OCI-LY3 (cell line): Measurements from ENCODE around the gene ADAMTS14.

Experiments used
- H2AFZ ChIP-seq: fragments of 200-600, 300-600 bp; shearing (Covaris generic); 2 replicates; pipeline ENCODE4 v1.6.0; 2014; ENCODE audit warnings: antibody characterized with exemption, low read depth, low read length
- H3K27ac ChIP-seq: fragments of 200-600, 300-600 bp; sonication (generic); 2 replicates; pipeline ENCODE4 v1.5.1; 2014; ENCODE audit warnings: mild to moderate bottlenecking, low read length, moderate library complexity, mixed read lengths
- H3K27me3 ChIP-seq: fragments of 200-600, 300-600 bp; sonication (generic); 2 replicates; pipeline ENCODE4 v1.6.1; 2014; ENCODE audit warnings: low read depth, low read length, mixed read lengths
- H3K36me3 ChIP-seq: fragments of 200-600, 300-600 bp; sonication (generic); replicated peaks from 2 replicates; pipeline ENCODE3; 2014; ENCODE audit warnings: low read depth, low read length, mixed read lengths
- H3K4me1 ChIP-seq: fragments of 300-600, 200-600 bp; sonication (generic); 2 replicates; pipeline ENCODE4 v1.6.1; 2014; ENCODE audit warnings: low read length, mixed read lengths
- H3K4me2 ChIP-seq: fragments of 200-600, 300-600 bp; sonication (generic); 2 replicates; pipeline ENCODE4 v1.6.1; 2014; ENCODE audit warnings: low read length, mixed read lengths
- H3K4me3 ChIP-seq: fragments of 300-600, 200-600 bp; sonication (generic); 2 replicates; pipeline ENCODE4 v1.5.1; 2014; ENCODE audit warnings: antibody characterized with exemption, mild to moderate bottlenecking, low read length, moderate library complexity
- H3K79me2 ChIP-seq: fragments of 300-600, 200-600 bp; shearing (Covaris generic); 2 replicates; pipeline ENCODE4 v1.6.1; 2014; ENCODE audit warnings: mild to moderate bottlenecking, low read length, mixed read lengths
- H3K9ac ChIP-seq: fragments of 300-600, 200-600 bp; shearing (Covaris generic); 2 replicates; pipeline ENCODE4 v1.6.0; 2014; ENCODE audit warnings: mild to moderate bottlenecking, low read length, moderate library complexity
- H3K9me3 ChIP-seq: fragments of 200-600, 300-600 bp; shearing (Covaris generic); 2 replicates; pipeline ENCODE4 v1.6.1; 2014; ENCODE audit warnings: low read length, mixed read lengths; ENCODE audit not compliant: insufficient read depth
- H4K20me1 ChIP-seq: fragments of 200-600, 300-600 bp; sonication (generic); 2 replicates; pipeline ENCODE4 v1.6.1; 2016; ENCODE audit warnings: low read length, mixed read lengths; ENCODE audit not compliant: insufficient read depth
- EZH2phosphoT487 ChIP-seq: fragments of 200-600 bp; shearing (Covaris generic); IDR thresholded peaks from 2 replicates; pipeline ENCODE4 v1.6.1; 2018; ENCODE audit warnings: antibody characterized with exemption, mixed run types, low read depth
- TF ChIP-seq, protein P1 (sequence below): fragments of 200-600, 300-600 bp; sonication (generic); IDR thresholded peaks from 2 replicates; pipeline ENCODE4 v1.5.1; 2014; ENCODE audit warnings: antibody characterized with exemption, low read length, low read depth

ADAMTS14 gene

DNA sequence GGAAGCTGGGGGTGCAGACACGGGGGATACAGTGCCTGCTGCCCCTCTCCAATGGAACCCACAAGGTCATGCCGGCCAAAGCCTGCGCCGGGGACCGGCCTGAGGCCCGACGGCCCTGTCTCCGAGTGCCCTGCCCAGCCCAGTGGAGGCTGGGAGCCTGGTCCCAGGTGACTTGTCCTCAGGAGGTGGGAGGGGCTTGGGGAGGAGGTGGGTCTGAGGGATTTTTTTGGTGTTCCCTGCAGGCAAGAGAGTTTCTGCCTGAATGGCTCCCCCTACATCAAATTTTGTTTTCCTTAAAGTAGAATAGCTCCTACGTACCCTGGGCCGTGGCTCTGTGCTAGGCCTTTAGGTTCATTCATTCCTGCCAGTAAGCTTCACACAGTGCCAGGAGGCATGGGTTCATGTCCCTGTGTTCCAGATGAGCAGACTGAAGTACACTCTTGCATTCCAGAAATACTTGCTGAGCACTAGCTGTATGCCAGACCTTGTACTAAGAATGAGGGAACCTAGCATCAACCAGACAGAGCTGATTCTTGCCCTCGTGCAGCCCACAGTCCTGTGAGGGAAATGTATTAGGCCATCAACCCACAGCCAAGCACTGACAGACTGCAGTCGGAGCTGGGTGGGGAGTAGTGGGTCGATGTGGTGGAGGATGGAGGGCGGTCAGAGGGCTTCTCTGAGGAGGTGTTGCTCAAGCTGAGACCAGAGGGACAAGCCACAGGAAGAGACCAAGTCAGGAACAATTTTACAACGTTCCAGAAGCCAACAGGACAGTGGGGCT is 81.7 kb downstream of the ADAMTS14 start:
- H3K9me3 ChIP-seq: no peaks in the 10 kb centered on the region
- H3K36me3 ChIP-seq: no peaks in the 10 kb centered on the region
- no peaks in the 10 kb centered on the region for H4K20me1 ChIP-seq
- H3K4me3 ChIP-seq: no peak overlapping the region
- TF ChIP-seq, protein P1, sequence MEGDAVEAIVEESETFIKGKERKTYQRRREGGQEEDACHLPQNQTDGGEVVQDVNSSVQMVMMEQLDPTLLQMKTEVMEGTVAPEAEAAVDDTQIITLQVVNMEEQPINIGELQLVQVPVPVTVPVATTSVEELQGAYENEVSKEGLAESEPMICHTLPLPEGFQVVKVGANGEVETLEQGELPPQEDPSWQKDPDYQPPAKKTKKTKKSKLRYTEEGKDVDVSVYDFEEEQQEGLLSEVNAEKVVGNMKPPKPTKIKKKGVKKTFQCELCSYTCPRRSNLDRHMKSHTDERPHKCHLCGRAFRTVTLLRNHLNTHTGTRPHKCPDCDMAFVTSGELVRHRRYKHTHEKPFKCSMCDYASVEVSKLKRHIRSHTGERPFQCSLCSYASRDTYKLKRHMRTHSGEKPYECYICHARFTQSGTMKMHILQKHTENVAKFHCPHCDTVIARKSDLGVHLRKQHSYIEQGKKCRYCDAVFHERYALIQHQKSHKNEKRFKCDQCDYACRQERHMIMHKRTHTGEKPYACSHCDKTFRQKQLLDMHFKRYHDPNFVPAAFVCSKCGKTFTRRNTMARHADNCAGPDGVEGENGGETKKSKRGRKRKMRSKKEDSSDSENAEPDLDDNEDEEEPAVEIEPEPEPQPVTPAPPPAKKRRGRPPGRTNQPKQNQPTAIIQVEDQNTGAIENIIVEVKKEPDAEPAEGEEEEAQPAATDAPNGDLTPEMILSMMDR: no peak
- no peak for TF ChIP-seq EZH2phosphoT487
- H3K4me2 ChIP-seq: no peak overlapping the region
- H3K4me1 ChIP-seq: no peaks in the 10 kb centered on the region
- no peaks in the 10 kb centered on the region for H3K27me3 ChIP-seq
- no peaks in the 10 kb centered on the region for H3K79me2 ChIP-seq
- H2AFZ ChIP-seq: no peak overlapping the region
- no peak overlapping the region for H3K9ac ChIP-seq
- H3K27ac ChIP-seq: no peak overlapping the region

DNA sequence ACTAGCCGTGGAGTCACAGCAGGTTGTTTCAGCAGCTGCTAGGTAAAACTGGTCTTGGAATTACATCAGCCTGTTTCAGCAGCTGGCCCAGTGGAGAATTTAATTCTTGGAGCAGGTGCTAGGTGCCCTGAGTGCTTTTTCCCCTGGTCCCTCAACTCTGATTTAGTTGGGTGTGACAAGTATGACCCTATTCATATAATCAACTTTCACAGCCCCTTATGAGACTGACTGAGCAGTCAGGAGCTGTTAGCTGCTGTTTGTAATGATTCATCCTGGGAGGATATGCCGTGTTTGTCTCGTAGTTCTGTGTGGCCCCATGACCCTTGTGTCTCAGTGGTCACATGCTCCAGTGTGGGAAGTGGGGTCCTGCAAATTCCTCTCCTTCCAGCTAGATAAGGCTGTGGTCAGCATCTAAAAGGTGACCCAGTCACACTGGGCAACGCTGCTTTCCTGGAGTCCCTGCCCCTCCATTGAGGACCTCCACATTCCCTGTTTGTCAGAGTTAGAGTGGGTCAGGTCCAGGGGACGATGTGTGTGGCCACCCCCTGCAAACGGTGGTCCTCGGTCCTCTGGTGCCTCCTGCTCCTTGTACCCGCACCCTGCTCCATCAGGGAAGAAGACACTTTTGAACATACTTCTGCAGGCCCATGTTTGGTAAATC is 84.5 kb downstream of the ADAMTS14 start:
- no peak for TF ChIP-seq EZH2phosphoT487
- TF ChIP-seq, protein P1: no peak
- peaks cover 12% of the 10 kb centered on the region for H3K4me1 ChIP-seq
- H2AFZ ChIP-seq: no peak overlapping the region
- H3K27ac ChIP-seq: no peak overlapping the region
- no peak overlapping the region for H3K4me2 ChIP-seq
- H3K36me3 ChIP-seq: no peaks in the 10 kb centered on the region
- H3K27me3 ChIP-seq: no peaks in the 10 kb centered on the region
- no peaks in the 10 kb centered on the region for H3K9me3 ChIP-seq
- H3K9ac ChIP-seq: no peak overlapping the region
- H3K79me2 ChIP-seq: no peaks in the 10 kb centered on the region
- no peak overlapping the region for H3K4me3 ChIP-seq
- no peaks in the 10 kb centered on the region for H4K20me1 ChIP-seq

DNA sequence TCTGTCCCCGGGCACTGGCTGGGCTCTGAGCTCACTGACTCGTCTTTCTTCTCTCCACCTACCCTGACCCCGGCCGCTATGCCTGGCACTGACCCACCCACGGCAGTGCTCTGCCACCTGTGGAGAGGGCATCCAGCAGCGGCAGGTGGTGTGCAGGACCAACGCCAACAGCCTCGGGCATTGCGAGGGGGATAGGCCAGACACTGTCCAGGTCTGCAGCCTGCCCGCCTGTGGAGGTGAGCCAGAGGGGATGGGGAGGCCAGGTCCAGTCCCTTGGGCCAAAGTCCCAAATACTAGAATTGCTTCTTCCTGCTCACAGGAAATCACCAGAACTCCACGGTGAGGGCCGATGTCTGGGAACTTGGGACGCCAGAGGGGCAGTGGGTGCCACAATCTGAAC is 85.5 kb downstream of the ADAMTS14 start:
- no peak for TF ChIP-seq EZH2phosphoT487
- TF ChIP-seq, protein P1: no peak
- no peak overlapping the region for H2AFZ ChIP-seq

DNA sequence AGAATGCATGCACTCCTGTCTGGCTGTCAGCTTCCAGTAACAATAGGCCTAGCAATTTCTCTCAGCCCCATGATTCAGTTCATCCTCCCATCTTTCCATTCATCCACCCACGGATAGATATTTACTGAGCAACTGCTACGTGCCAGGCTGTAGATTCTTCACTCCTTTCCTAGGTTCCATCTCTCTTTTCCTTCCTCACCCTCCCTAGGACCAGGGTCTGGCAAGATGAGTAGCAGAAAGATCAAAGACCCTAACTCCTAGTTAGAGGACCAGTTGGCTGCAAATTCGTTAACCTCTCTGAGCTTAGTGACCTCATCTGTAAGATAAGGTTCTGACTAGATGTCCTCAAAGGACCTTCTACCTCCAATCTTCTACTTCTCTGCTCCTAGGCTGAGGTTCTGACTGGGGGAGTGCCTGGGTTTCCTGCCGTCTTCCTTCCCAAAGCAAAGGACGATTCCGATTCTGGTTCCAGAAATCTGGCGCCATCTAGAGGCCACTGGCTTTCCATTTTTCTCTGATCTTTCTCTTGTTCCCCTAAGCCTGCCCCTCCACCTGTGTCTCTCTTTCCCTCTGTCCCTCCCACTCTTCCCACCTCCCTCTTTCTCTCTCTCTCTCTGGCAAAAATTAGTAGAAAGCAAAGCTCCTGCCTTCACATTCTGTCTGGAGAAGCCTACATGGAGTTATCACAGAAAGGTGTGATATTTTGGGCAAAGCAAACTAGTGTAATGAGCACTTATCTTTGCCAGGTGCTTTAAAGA is 86.6 kb downstream of the ADAMTS14 start:
- Histone ChIP-seq H3K27me3 (no peaks in the 10 kb centered on the region), H3K9me3 (no peaks in the 10 kb centered on the region), H3K27ac (no peak overlapping the region), H3K4me2 (peak overlapping the region; percentile 76), H3K79me2 (no peaks in the 10 kb centered on the region), H2AFZ (peak overlapping the region; percentile 60; the same call in 1 of the 2 replicates), H3K4me3 (0 out of 2 replicates have a peak overlapping the region, but pooled peaks have one; percentile 54), H3K36me3 (no peaks in the 10 kb centered on the region), H3K9ac (0 out of 2 replicates have a peak overlapping the region, but pooled peaks have one; percentile 51), H4K20me1 (no peaks in the 10 kb centered on the region), H3K4me1 (peaks cover 12% of the 10 kb centered on the region)
- TF ChIP-seq EZH2phosphoT487: no peak
- TF ChIP-seq, protein P1: peak; percentile 55

More for the DNA sequence above, 85.5 kb downstream of the ADAMTS14 start:
- Histone ChIP-seq H3K4me2 (no peak overlapping the region), H3K36me3 (no peaks in the 10 kb centered on the region), H3K27me3 (no peaks in the 10 kb centered on the region), H3K9ac (no peak overlapping the region), H4K20me1 (no peaks in the 10 kb centered on the region), H3K4me1 (peaks cover 12% of the 10 kb centered on the region), H3K4me3 (no peak overlapping the region), H3K79me2 (no peaks in the 10 kb centered on the region), H3K9me3 (no peaks in the 10 kb centered on the region), H3K27ac (no peak overlapping the region)
